NCI-H1105 treated with DMSO at 0.1 percent for 48 hours (cell line): Measurements from ENCODE around the gene SEC22A.

Experiments used
- DNase-seq: peaks from one replicate; lab custom pipeline; 2025; lab: John Stamatoyannopoulos, UW

SEC22A gene

GRCh38 chr3:123263941-123264340 is 62.2 kb downstream of the SEC22A start:
- no peak for DNase-seq

GRCh38 chr3:123267821-123268220 is 66.1 kb downstream of the SEC22A start:
- DNase-seq, result no peak

GRCh38 chr3:123270818-123271217 is 69.1 kb downstream of the SEC22A start:
- DNase-seq, result no peak

- no peak for DNase-seq
These were observed 69.9 kb downstream of the SEC22A start for GRCh38 chr3:123271466-123272159.

- no peak for DNase-seq
These were observed 70.8 kb downstream of the SEC22A start for GRCh38 chr3:123272547-123272946.

GRCh38 chr3:123275691-123276090 is 73.9 kb downstream of the SEC22A start:
- DNase-seq, result no peak

- no peak for DNase-seq
These were observed 74.7 kb downstream of the SEC22A start for GRCh38 chr3:123276346-123277006.

GRCh38 chr3:123277106-123277505 is 75.4 kb downstream of the SEC22A start:
- DNase-seq, result no peak

- DNase-seq, result no peak
These were observed 76.7 kb downstream of the SEC22A start for GRCh38 chr3:123278446-123278845.

- DNase-seq, result no peak
These were observed 77.4 kb downstream of the SEC22A start for GRCh38 chr3:123279121-123279520.

- no peak for DNase-seq
These were observed 79.7 kb downstream of the SEC22A start for GRCh38 chr3:123281406-123281805.

- no peak for DNase-seq
These were observed 80.2 kb downstream of the SEC22A start for GRCh38 chr3:123281929-123282328.

- no peak for DNase-seq
These were observed 80.7 kb downstream of the SEC22A start for GRCh38 chr3:123282461-123282860.

- no peak for DNase-seq
These were observed 81.3 kb downstream of the SEC22A start for GRCh38 chr3:123283074-123283473.

- DNase-seq, result no peak
These were observed 82.1 kb downstream of the SEC22A start for GRCh38 chr3:123283657-123284398.

GRCh38 chr3:123284399-123285010 is 82.8 kb downstream of the SEC22A start:
- no peak for DNase-seq

- DNase-seq, result no peak
These were observed 83.3 kb downstream of the SEC22A start for GRCh38 chr3:123285066-123285465.

GRCh38 chr3:123285479-123285878 is 83.7 kb downstream of the SEC22A start:
- no peak for DNase-seq

GRCh38 chr3:123285931-123286307 is 84.2 kb downstream of the SEC22A start:
- DNase-seq, result no peak

- no peak for DNase-seq
These were observed 84.7 kb downstream of the SEC22A start for GRCh38 chr3:123286308-123287023.

GRCh38 chr3:123287051-123287961 is 85.6 kb downstream of the SEC22A start:
- DNase-seq, result no peak
